Non-pigmented ciliary epithelial cell (primary cell): Measurements from ENCODE around the gene PRR5L.
"Not testable (repeated sequence)": the region's sequence is repeated elsewhere in the genome, so short reads cannot be mapped to it uniquely, and the experiment has no call there.

Experiments used
- DNase-seq: peaks from one replicate; pipeline ENCODE4 v3.0.0-alpha.2; 2010; ENCODE audit warnings: low read depth

PRR5L gene

DNA sequence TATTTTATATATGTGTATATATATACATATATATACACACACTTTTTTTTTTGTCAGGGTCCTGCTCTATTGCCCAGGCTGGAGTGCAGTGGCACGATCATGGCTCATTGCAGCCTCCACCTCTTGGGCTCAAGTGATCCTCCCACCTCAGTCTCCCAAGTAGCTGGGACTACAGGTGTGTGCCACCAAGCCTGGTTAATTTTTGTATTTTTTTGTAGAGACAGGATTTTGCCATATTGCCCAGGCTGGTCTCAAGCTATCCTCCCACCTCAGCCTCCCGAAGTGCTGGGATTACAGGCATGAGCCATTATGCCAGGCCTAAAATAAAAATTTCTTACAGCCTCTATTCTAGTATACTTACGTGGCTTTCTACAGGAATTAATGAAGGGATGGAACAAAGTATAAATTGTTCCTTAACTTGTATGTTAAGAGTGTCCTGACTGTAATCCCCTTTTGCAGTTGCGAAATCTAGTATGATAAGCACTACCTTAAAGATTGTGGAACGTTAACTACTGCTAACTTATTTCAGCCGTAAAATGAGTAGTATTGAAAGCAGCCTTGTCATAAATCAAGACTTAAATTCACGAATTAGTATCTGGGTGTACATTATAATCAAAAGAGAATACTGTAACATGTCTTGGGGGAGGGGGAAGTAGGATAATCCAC, 211.9 kb downstream of the PRR5L start:
- no peak for DNase-seq

DNA sequence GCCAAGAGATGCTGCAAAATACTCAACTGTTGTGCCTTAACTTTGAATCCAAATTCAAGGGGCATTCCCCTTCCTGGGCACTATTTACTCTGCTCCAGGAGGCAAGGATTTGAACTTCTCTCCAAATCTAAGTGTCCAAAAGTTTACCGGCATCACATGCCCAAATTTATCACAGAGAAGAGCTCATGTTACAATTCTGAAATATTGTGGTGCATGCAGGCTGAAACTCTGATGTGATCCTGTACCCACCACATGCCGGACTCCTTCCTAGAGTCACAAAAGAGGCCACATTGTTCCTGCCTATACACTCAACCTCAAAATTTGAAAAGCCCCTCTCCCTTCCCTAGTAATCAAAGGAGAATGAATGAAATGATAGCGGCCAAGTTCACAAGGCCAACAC, 212.7 kb downstream of the PRR5L start:
- no peak for DNase-seq

DNA sequence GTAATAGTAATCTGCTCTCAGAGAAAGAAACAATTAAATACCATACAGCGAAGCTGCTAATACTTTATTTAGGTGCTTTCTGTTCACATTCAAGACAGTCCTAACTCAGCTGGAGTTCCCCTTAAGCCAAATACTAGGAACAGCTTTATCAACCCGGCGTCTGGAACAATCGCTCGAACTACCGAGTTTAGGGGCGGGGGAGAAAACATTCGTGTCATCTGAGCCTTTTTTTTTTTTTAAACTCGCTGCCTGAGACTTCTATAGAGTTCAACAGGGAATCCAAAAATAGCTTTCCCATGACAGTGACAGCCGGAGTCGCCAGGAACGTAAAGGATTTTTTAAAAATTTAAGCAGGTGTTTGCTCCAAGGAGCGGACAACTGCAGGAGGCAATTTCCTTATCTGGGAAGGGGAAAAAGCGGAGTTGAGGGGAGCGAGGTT, 213.1 kb downstream of the PRR5L start:
- no peak for DNase-seq

DNA sequence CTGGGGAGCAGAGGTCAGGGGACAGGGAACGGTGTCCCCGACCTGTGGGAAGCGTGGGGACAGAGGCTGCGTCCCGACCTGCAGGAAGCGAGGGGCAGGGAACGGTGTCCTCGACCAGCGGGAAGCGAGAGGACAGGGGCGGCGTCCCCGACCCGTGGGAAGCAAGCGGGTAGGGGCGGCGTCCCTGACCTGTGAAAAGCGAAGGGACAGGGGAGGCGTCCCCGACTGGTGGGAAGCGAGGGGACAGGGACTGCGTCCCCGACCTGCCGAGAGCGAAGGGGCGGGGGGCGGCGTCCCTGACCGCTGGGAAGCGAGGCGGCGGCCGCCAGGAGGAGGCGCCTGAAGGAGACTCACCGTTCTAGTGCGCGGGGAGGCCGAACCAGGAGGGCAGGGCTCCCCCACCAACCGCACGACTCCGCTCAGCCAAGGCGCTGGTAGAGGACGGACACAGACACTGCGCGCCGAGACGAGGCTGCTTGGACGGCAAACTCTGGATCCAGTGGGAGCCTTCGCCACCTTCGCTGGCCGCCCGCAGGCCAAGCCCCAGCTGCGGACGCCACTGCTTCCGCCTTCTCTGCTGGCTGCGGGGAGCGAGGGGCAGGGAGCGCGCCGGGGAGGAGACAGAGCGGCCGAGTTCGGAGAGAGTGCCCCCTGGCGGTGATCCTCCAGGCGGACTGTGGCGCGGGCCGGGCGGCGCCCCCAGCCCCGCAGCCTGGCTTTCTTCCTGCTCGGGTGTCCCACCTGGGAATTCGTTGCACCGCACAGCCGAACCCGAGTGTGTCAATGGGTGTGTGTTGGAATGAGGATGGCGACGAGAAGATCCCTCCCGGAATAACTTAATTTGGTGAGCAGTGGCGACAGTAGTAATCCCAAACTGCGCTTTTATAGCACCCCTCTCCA, 213.9 kb downstream of the PRR5L start, which contains the start of gene TRAF6:
Gene TRAF6 (minus strand): TSS at position 579 of the 900 bp plus-strand sequence. CDS start 8,757 bp downstream, outside the sequence.
- DNase-seq = no peak

DNA sequence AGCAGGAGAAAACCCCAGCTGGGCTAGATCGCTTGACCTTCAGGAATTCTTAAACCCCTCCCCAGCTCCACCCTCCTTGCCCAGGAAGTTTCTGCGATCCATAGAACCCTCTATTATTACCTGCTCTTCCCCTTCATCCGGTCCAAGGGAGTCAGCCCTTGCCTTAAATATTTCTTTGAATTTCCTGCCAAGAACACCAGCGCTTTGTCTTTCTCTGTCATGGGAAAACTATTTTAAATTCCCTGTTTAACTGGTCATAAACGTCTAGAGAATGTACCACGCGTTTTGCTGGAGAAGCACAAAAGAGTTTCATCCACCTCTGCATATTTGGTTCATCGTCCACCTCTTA, 214.5 kb downstream of the PRR5L start:
- DNase-seq = no peak

DNA sequence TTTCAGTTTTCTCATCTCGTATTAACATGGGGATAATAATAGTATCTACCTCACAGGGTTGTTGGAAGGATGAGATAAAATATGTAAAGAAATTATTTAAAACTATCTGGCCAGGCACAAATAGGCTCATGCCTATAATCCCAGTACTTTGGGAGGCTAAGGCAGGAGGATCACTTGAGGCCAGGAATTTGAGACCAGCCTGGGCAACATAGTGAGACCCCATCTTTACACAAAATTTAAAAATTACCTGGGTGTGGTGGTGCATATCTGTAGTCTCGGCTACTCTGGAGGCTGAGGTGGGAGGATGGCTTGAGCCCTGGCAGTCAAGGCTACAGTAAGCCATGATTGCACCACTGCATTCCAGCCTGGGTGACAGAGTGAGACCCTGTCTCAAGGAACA, 215.0 kb downstream of the PRR5L start:
- not testable (repeated sequence) for DNase-seq

DNA sequence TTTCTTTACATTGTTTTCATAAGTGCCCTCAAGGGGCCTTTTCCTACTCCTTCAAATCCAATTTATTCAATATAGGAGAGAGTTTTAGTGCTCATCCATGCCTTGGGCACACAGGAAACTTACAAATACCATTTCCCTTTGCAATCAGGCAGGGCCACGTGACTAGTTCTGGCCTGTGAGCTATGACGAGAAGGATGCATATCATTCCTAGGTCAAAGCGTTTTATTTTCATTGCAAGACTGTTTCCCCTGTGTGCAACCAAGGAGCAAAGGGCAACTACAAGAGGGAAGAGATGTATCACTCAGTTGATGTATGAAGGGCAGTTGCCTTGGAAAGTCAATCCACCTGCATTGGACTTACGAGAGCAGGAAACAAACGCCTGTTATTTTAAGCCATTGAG, 215.9 kb downstream of the PRR5L start:
- DNase-seq = no peak

DNA sequence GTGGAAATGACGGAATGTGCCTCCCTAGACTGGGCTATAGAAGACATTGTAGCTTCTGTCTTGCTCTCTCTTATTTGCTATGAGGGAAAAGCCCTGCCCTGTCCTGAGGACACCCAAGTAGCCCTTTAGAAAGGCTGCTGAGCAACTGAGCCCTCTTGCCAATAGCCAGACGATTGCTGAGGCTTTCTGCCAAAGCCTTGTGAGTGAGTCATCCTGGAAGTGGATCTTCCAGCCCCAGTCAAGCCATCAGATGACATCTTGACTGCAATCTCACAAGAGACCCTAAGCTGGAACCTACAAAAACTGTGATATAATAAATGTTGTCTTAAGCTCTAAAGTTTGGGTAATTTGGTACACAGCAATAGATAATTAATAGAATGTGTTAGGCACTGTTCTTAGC, 217.9 kb downstream of the PRR5L start:
- no peak for DNase-seq
